HCT116 (cell line): ENCODE measurements around the gene RBMS1.

Experiments
- CEBPB ChIP-seq: IDR thresholded peaks from 2 replicates; pipeline ENCODE4 v1.6.1; 2012; ENCODE audit warnings: low read depth
- EZH2 ChIP-seq: fragments of 200-600 bp; sonication (generic); IDR thresholded peaks from 2 replicates; pipeline ENCODE4 v1.6.1; 2017; ENCODE audit warnings: antibody characterized with exemption, mixed run types
- EZH2phosphoT487 ChIP-seq: fragments of 200-600 bp; IDR thresholded peaks from 2 replicates; pipeline ENCODE4 v1.6.1; 2018; ENCODE audit warnings: antibody characterized with exemption, borderline replicate concordance
- JUND ChIP-seq: IDR thresholded peaks from 2 replicates; pipeline ENCODE4 v1.6.1; 2012
- POLR2A ChIP-seq: IDR thresholded peaks from 2 replicates; pipeline ENCODE4 v1.7.0; 2011; ENCODE audit warnings: borderline replicate concordance; ENCODE audit not compliant: insufficient read depth, insufficient read length; ENCODE audit errors: extremely low read depth
- POLR2AphosphoS5 ChIP-seq: IDR thresholded peaks from 2 replicates; pipeline ENCODE4 v1.6.1; 2011; ENCODE audit warnings: mild to moderate bottlenecking, low read depth, low read length, moderate library complexity
- SIN3A ChIP-seq: IDR thresholded peaks from 2 replicates; pipeline ENCODE4 v1.6.1; 2012; ENCODE audit warnings: low read depth
- SRF ChIP-seq: IDR thresholded peaks from 2 replicates; pipeline ENCODE4 v1.6.1; 2012; ENCODE audit warnings: low read depth
- YY1 ChIP-seq: IDR thresholded peaks from 2 replicates; pipeline ENCODE4 v1.6.1; 2011; ENCODE audit warnings: low read length, low read depth, moderate library complexity, mild to moderate bottlenecking; ENCODE audit not compliant: insufficient replicate concordance; ENCODE audit errors: extremely low read depth
- TF ChIP-seq, protein P1 (sequence below), 3 experiments: fragments of 200-600 bp in 1 of 3; sonication (generic) in 1 of 3; IDR thresholded peaks in 2 of 3; conservative IDR thresholded peaks in 1 of 3; 2 replicates each; pipeline ENCODE4 v1.5.1; 2012 to 2017; ENCODE audit warnings: low read depth in 2 of 3, low read length in 2 of 3, antibody characterized with exemption in 1 of 3, borderline replicate concordance in 1 of 3, control low read depth in 1 of 3, mild to moderate bottlenecking in 1 of 3, mixed read lengths in 1 of 3, mixed run types in 1 of 3, moderate library complexity in 1 of 3; ENCODE audit not compliant: insufficient read depth in 1 of 3
- TF ChIP-seq, protein P2 (sequence below): IDR thresholded peaks from 2 replicates; pipeline ENCODE4 v1.6.1; 2012
- TF ChIP-seq, protein P3 (sequence below): IDR thresholded peaks from 2 replicates; pipeline ENCODE4 v1.6.1; 2011; ENCODE audit warnings: mild to moderate bottlenecking, low read length, moderate library complexity; ENCODE audit not compliant: insufficient replicate concordance; ENCODE audit errors: extremely low read depth
- TF ChIP-seq, protein P4 (sequence below): IDR thresholded peaks from 2 replicates; pipeline ENCODE4 v1.6.1; 2012

DNA sequence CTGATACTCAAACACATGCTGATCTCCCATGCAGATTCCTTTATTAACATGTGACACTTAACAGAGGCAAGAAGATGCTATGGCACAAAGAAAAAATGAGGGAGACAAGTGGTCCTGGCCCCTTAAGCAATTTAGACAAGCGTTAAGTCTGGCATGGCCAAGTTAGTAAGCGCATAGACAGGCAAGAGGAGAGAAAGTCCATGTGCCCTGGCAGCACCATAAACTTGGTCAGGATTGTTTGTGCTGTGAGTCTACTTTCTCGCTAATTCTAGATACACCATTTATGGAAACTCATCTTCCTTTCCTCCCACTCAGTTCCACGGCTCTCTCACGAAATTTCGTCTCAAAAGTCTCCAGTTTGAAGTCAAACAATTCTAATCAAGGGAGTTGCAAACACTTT lies 138.9 kb downstream of the RBMS1 start:
- no peak for TF ChIP-seq EZH2phosphoT487
- TF ChIP-seq, protein P1, sequence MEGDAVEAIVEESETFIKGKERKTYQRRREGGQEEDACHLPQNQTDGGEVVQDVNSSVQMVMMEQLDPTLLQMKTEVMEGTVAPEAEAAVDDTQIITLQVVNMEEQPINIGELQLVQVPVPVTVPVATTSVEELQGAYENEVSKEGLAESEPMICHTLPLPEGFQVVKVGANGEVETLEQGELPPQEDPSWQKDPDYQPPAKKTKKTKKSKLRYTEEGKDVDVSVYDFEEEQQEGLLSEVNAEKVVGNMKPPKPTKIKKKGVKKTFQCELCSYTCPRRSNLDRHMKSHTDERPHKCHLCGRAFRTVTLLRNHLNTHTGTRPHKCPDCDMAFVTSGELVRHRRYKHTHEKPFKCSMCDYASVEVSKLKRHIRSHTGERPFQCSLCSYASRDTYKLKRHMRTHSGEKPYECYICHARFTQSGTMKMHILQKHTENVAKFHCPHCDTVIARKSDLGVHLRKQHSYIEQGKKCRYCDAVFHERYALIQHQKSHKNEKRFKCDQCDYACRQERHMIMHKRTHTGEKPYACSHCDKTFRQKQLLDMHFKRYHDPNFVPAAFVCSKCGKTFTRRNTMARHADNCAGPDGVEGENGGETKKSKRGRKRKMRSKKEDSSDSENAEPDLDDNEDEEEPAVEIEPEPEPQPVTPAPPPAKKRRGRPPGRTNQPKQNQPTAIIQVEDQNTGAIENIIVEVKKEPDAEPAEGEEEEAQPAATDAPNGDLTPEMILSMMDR (IDR thresholded peaks at IDR 0.05 in 2 of 3, conservative IDR thresholded peaks at IDR 0.05 in 1 of 3; ENCODE audit: borderline replicate concordance in 1 of 3, insufficient read depth in 1 of 3, low read depth in 2 of 3, low read length in 2 of 3) = no peak
- no peak for TF ChIP-seq EZH2
- TF ChIP-seq POLR2AphosphoS5 = no peak
- TF ChIP-seq, protein P2, sequence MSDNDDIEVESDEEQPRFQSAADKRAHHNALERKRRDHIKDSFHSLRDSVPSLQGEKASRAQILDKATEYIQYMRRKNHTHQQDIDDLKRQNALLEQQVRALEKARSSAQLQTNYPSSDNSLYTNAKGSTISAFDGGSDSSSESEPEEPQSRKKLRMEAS = no peak
- TF ChIP-seq, protein P3, sequence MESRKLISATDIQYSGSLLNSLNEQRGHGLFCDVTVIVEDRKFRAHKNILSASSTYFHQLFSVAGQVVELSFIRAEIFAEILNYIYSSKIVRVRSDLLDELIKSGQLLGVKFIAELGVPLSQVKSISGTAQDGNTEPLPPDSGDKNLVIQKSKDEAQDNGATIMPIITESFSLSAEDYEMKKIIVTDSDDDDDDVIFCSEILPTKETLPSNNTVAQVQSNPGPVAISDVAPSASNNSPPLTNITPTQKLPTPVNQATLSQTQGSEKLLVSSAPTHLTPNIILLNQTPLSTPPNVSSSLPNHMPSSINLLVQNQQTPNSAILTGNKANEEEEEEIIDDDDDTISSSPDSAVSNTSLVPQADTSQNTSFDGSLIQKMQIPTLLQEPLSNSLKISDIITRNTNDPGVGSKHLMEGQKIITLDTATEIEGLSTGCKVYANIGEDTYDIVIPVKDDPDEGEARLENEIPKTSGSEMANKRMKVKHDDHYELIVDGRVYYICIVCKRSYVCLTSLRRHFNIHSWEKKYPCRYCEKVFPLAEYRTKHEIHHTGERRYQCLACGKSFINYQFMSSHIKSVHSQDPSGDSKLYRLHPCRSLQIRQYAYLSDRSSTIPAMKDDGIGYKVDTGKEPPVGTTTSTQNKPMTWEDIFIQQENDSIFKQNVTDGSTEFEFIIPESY = no peak
- no peak for TF ChIP-seq JUND
- TF ChIP-seq POLR2A = no peak
- no peak for TF ChIP-seq CEBPB
- TF ChIP-seq YY1 = no peak
- TF ChIP-seq, protein P4, sequence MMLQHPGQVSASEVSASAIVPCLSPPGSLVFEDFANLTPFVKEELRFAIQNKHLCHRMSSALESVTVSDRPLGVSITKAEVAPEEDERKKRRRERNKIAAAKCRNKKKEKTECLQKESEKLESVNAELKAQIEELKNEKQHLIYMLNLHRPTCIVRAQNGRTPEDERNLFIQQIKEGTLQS = no peak
- no peak for TF ChIP-seq SIN3A
- no peak for TF ChIP-seq SRF
